Skeletal muscle tissue (tissue), 4 donors: ENCODE measurements around the gene NFIB. TPM values are rescaled to one million over a fixed set of nuclear protein-coding genes. Genes with fewer than 3 reads are reported as not detected.

Experiments
- H3K27ac ChIP-seq: one replicate; pipeline ENCODE4 v1.7.0; 2013; ENCODE audit warnings: mild to moderate bottlenecking, low read depth, low read length, inconsistent platforms
- H3K27me3 ChIP-seq, 3 donors: one replicate each; pipeline ENCODE4 v1.7.0; 2013; ENCODE audit warnings: low read length in 3 of 3; ENCODE audit not compliant: control insufficient read depth in 3 of 3, insufficient read depth in 3 of 3
- H3K36me3 ChIP-seq, 3 donors: one replicate each; pipeline ENCODE4 v1.7.0; 2013; ENCODE audit warnings: low read length in 3 of 3; ENCODE audit not compliant: control insufficient read depth in 3 of 3, insufficient read depth in 3 of 3
- H3K4me1 ChIP-seq, 3 donors: one replicate each; pipeline ENCODE4 v1.7.0; 2013; ENCODE audit warnings: low read length in 3 of 3, mild to moderate bottlenecking in 3 of 3; ENCODE audit not compliant: control insufficient read depth in 3 of 3, insufficient read depth in 3 of 3
- H3K4me3 ChIP-seq, 3 donors: one replicate each; pipeline ENCODE4 v1.7.0; 2013; ENCODE audit warnings: low read length in 3 of 3
- H3K9ac ChIP-seq, 3 donors: one replicate each; pipeline ENCODE4 v1.7.0; 2013; ENCODE audit warnings: low read length in 3 of 3, mild to moderate bottlenecking in 3 of 3, moderate library complexity in 2 of 3, low read depth in 1 of 3
- H3K9me3 ChIP-seq, 3 donors: one replicate each; pipeline ENCODE4 v1.7.0; 2013; ENCODE audit warnings: low read length in 3 of 3; ENCODE audit not compliant: control insufficient read depth in 3 of 3
- total RNA-seq: library from RNA; depleted of rRNA; stranded (reverse); fragments of >200 nt; gene quantifications from one replicate; pipeline ENCODE4 v1.2.3, GENCODE V29; 2014
- donor health status: Osteomylitis.

The NFIB gene
- total RNA-seq, 1 donor from 2014 or later, result 95.0 TPM

GRCh38 chr9:14256588-14256987 lies 57.4 kb downstream of the NFIB start:
- no peaks in the 10 kb centered on the region for H3K27me3 ChIP-seq
- peak overlapping the region in 1 of 3 donors; percentile 18 for H3K9ac ChIP-seq
- no peaks in the 10 kb centered on the region for H3K9me3 ChIP-seq
- H3K36me3 ChIP-seq, result peaks cover 0 to 2% (median 0%) of the 10 kb centered on the region in 3 donors
- peaks cover 28 to 33% (median 30%) of the 10 kb centered on the region in 3 donors for H3K4me1 ChIP-seq
- H3K27ac ChIP-seq, result peak overlapping the region; percentile 50
- no peak overlapping the region for H3K4me3 ChIP-seq

- no peaks in the 10 kb centered on the region for H3K27me3 ChIP-seq
- H3K9me3 ChIP-seq, result no peaks in the 10 kb centered on the region
- H3K4me1 ChIP-seq, result peaks cover 25 to 29% (median 28%) of the 10 kb centered on the region in 3 donors
- peak overlapping the region; percentile 80 for H3K27ac ChIP-seq
- H3K36me3 ChIP-seq, result no peaks in the 10 kb centered on the region
- H3K9ac ChIP-seq, result peak overlapping the region; percentile 57 to 74 (median 67)
- H3K4me3 ChIP-seq, result peak overlapping the region; percentile 55 to 60 (median 59)
These were observed 62.5 kb downstream of the NFIB start for GRCh38 chr9:14251154-14252071.

- H3K4me1 ChIP-seq, result peaks cover 23 to 30% (median 29%) of the 10 kb centered on the region in 3 donors
These were observed 63.2 kb downstream of the NFIB start for GRCh38 chr9:14250794-14251153.

GRCh38 chr9:14249527-14249926 lies 64.4 kb downstream of the NFIB start:
- no peaks in the 10 kb centered on the region for H3K27me3 ChIP-seq
- H3K4me3 ChIP-seq, result no peak overlapping the region
- H3K4me1 ChIP-seq, result peaks cover 22 to 27% (median 26%) of the 10 kb centered on the region in 3 donors
- no peak overlapping the region for H3K9ac ChIP-seq
- H3K9me3 ChIP-seq, result no peaks in the 10 kb centered on the region
- no peaks in the 10 kb centered on the region for H3K36me3 ChIP-seq
- H3K27ac ChIP-seq, result no peak overlapping the region

More at GRCh38 chr9:14250794-14251153, 63.2 kb downstream of the NFIB start:
- Histone ChIP-seq H3K9me3 (no peaks in the 10 kb centered on the region), H3K27me3 (no peaks in the 10 kb centered on the region), H3K4me3 (no peak overlapping the region), H3K36me3 (no peaks in the 10 kb centered on the region), H3K9ac (peak overlapping the region in 2 of 3 donors; percentile 4 to 9), H3K27ac (peak overlapping the region; percentile 80)

GRCh38 chr9:14248149-14248548 lies 65.8 kb downstream of the NFIB start:
- Histone ChIP-seq H3K4me1 (peaks cover 21 to 30% (median 30%) of the 10 kb centered on the region in 3 donors), H3K27ac (no peak overlapping the region)

GRCh38 chr9:14247577-14247976 lies 66.4 kb downstream of the NFIB start:
- H3K4me1 ChIP-seq, result peaks cover 21 to 30% (median 26%) of the 10 kb centered on the region in 3 donors
- no peak overlapping the region for H3K27ac ChIP-seq
- no peaks in the 10 kb centered on the region for H3K9me3 ChIP-seq
- H3K9ac ChIP-seq, result no peak overlapping the region
- no peaks in the 10 kb centered on the region for H3K27me3 ChIP-seq
- H3K4me3 ChIP-seq, result no peak overlapping the region
- H3K36me3 ChIP-seq, result no peaks in the 10 kb centered on the region

More at GRCh38 chr9:14248149-14248548, 65.8 kb downstream of the NFIB start:
- Histone ChIP-seq H3K27me3 (no peaks in the 10 kb centered on the region), H3K36me3 (no peaks in the 10 kb centered on the region), H3K9ac (no peak overlapping the region), H3K9me3 (no peaks in the 10 kb centered on the region), H3K4me3 (no peak overlapping the region)

- H3K27me3 ChIP-seq, result no peaks in the 10 kb centered on the region
- peaks cover 21 to 29% (median 29%) of the 10 kb centered on the region in 3 donors for H3K4me1 ChIP-seq
- no peaks in the 10 kb centered on the region for H3K9me3 ChIP-seq
- H3K27ac ChIP-seq, result no peak overlapping the region
- no peak overlapping the region for H3K9ac ChIP-seq
- no peaks in the 10 kb centered on the region for H3K36me3 ChIP-seq
- H3K4me3 ChIP-seq, result no peak overlapping the region
These were observed 67.0 kb downstream of the NFIB start for GRCh38 chr9:14246951-14247350.

- Histone ChIP-seq H3K36me3 (no peaks in the 10 kb centered on the region), H3K9ac (no peak overlapping the region), H3K4me1 (peaks cover 14 to 21% (median 20%) of the 10 kb centered on the region in 3 donors), H3K9me3 (no peaks in the 10 kb centered on the region), H3K27ac (no peak overlapping the region), H3K27me3 (no peaks in the 10 kb centered on the region), H3K4me3 (no peak overlapping the region)
These were observed 67.9 kb downstream of the NFIB start for GRCh38 chr9:14245901-14246525.

GRCh38 chr9:14243514-14244042 lies 70.4 kb downstream of the NFIB start:
- H3K27ac ChIP-seq, result no peak overlapping the region
- H3K4me1 ChIP-seq, result peaks cover 18 to 27% (median 25%) of the 10 kb centered on the region in 3 donors
- no peak overlapping the region for H3K9ac ChIP-seq
- H3K27me3 ChIP-seq, result no peaks in the 10 kb centered on the region
- H3K4me3 ChIP-seq, result no peak overlapping the region
- H3K36me3 ChIP-seq, result no peaks in the 10 kb centered on the region
- no peaks in the 10 kb centered on the region for H3K9me3 ChIP-seq
